ENCODE data around the gene TMEM139. TPM values are rescaled to one million over a fixed set of nuclear protein-coding genes. Genes with fewer than 3 reads are reported as not detected.

Gene TMEM139
- total RNA-seq, 4 donors from 2014 or later, result 1.0 TPM; not detected in 3

GRCh38 chr7:143238289-143238980 lies 46.3 kb upstream of the TMEM139 start:
- WGBS, result 78% methylated on average over 1 of the region's 1 CpG
- Histone ChIP-seq H3K9me3 (peaks cover 0 to 18% (median 9%) of the 10 kb centered on the region in 4 donors), H3K4me1 (peaks cover 0 to 5% (median 3%) of the 10 kb centered on the region in 4 donors), H3K4me3 (no peak overlapping the region), H3K27ac (replicated peaks in 1 of 4) (no peak overlapping the region), H3K27me3 (no peaks in the 10 kb centered on the region), H3K36me3 (no peaks in the 10 kb centered on the region)
- no peak for DNase-seq (ENCODE audit: extremely low spot score)
- intact Hi-C loops (cut with DNase I), result loop anchor here (2.0 kb wide), 1 partner anchor 68 kb away; no protein-coding TSS in a partner anchor
- TF ChIP-seq EP300 (IDR thresholded peaks at IDR 0.05) (no peak), CTCF (IDR thresholded peaks at IDR 0.05) (no peak), POLR2AphosphoS5 (IDR thresholded peaks at IDR 0.05) (no peak), POLR2A (IDR thresholded peaks at IDR 0.05; ENCODE audit: low read depth) (no peak)

GRCh38 chr7:143239813-143240212 lies 44.9 kb upstream of the TMEM139 start:
- Histone ChIP-seq H3K9me3 (peaks cover 0 to 18% (median 9%) of the 10 kb centered on the region in 4 donors), H3K27me3 (no peaks in the 10 kb centered on the region), H3K4me1 (peaks cover 0 to 5% (median 3%) of the 10 kb centered on the region in 4 donors), H3K27ac (replicated peaks in 1 of 4) (no peak overlapping the region), H3K36me3 (no peaks in the 10 kb centered on the region), H3K4me3 (no peak overlapping the region)
- DNase-seq (ENCODE audit: extremely low spot score), result no peak
- intact Hi-C loops (cut with DNase I), result loop anchor here (1.0 to 2.0 kb wide), 2 partner anchors 67 to 176 kb away; no protein-coding TSS in a partner anchor
- TF ChIP-seq POLR2A (IDR thresholded peaks at IDR 0.05; ENCODE audit: low read depth) (no peak), POLR2AphosphoS5 (IDR thresholded peaks at IDR 0.05) (no peak), EP300 (IDR thresholded peaks at IDR 0.05) (no peak), CTCF (IDR thresholded peaks at IDR 0.05) (no peak)

- peaks cover 0 to 18% (median 9%) of the 10 kb centered on the region in 4 donors for H3K9me3 ChIP-seq
- no peaks in the 10 kb centered on the region for H3K36me3 ChIP-seq
- intact Hi-C loops (cut with DNase I), result loop anchor here (1.0 kb wide), 1 partner anchor 176 kb away; no protein-coding TSS in a partner anchor
- no peak for DNase-seq (ENCODE audit: extremely low spot score)
- H3K4me1 ChIP-seq, result peaks cover 0 to 5% (median 3%) of the 10 kb centered on the region in 4 donors
- no peaks in the 10 kb centered on the region for H3K27me3 ChIP-seq
- no peak overlapping the region for H3K4me3 ChIP-seq
- 21% methylated on average over 9 of the region's 9 CpGs for WGBS
- peak; percentile 90 to 96 (median 91) for TF ChIP-seq CTCF (IDR thresholded peaks at IDR 0.05)
- TF ChIP-seq POLR2A (IDR thresholded peaks at IDR 0.05; ENCODE audit: low read depth), result no peak
- no peak overlapping the region for H3K27ac ChIP-seq (replicated peaks in 1 of 4)
These were observed 44.2 kb upstream of the TMEM139 start for GRCh38 chr7:143240291-143241168.

GRCh38 chr7:143242306-143242705 lies 42.5 kb upstream of the TMEM139 start:
- TF ChIP-seq POLR2AphosphoS5 (IDR thresholded peaks at IDR 0.05), result no peak
- TF ChIP-seq CTCF (IDR thresholded peaks at IDR 0.05), result no peak
- TF ChIP-seq EP300 (IDR thresholded peaks at IDR 0.05), result no peak
- no peak for TF ChIP-seq POLR2A (IDR thresholded peaks at IDR 0.05; ENCODE audit: low read depth)
- H3K4me3 ChIP-seq, result no peak overlapping the region
- no peaks in the 10 kb centered on the region for H3K27me3 ChIP-seq
- 80% methylated on average over 11 of the region's 11 CpGs for WGBS
- intact Hi-C loops (cut with DNase I), result no loop called here
- H3K4me1 ChIP-seq, result peaks cover 0 to 5% (median 3%) of the 10 kb centered on the region in 4 donors
- H3K27ac ChIP-seq (replicated peaks in 1 of 4), result no peak overlapping the region
- peaks cover 0 to 4% (median 1%) of the 10 kb centered on the region in 4 donors for H3K9me3 ChIP-seq
- peak; percentile 74 for DNase-seq (ENCODE audit: extremely low spot score)
- H3K36me3 ChIP-seq, result no peaks in the 10 kb centered on the region
